NB4 (cell line): Measurements from ENCODE around the gene CRACDL.

Experiments used
- CTCF ChIP-seq: IDR thresholded peaks from one replicate; pipeline ENCODE4 v1.5.1; 2012; ENCODE audit warnings: low read depth, low read length
- MYC ChIP-seq: IDR thresholded peaks from 2 replicates; pipeline ENCODE4 v1.6.1; 2011; ENCODE audit warnings: low read depth, low read length
- POLR2A ChIP-seq: IDR thresholded peaks from 2 replicates; pipeline ENCODE4 v1.6.1; 2011; ENCODE audit warnings: mild to moderate bottlenecking; ENCODE audit not compliant: insufficient read length; ENCODE audit errors: extremely low read depth
- TF ChIP-seq, protein P1 (sequence below): IDR thresholded peaks from 2 replicates; pipeline ENCODE4 v1.6.1; 2011; ENCODE audit warnings: low read depth, low read length

DNA sequence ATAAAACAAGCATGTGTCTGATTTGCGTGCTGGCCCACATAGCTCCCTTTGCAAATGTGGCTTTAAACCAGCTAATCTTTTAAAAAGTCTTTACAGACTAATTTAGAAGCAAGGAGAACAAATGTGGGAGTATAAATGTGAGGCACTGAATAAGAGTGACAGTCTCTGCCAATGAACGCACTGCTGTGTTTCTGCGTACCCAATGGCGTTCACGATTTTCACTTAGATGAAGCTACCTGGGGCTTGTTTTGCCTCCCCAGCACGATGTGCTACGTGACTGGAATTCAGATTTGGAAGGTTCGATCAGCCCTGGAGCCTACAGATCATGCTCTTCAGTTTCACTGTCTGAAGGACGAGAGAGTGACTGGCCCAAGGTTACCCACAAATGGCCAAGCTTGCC lies 10.8 kb upstream of the CRACDL start:
- TF ChIP-seq POLR2A (no peak), CTCF (no peak), MYC (no peak)
- TF ChIP-seq, protein P1, sequence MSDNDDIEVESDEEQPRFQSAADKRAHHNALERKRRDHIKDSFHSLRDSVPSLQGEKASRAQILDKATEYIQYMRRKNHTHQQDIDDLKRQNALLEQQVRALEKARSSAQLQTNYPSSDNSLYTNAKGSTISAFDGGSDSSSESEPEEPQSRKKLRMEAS = no peak
